Measurements from ENCODE around the gene VTCN1.
"Not testable (repeated sequence)": the region's sequence is repeated elsewhere in the genome, so short reads cannot be mapped to it uniquely, and the experiment has no call there.

VTCN1 gene

GRCh38 chr1:117121589-117122329, 89.0 kb downstream of the VTCN1 start, which contains the start of gene TRIM45:
TSS of gene TRIM45 (minus strand) at chr1:117121749. CDS start at chr1:117121201, 548 bp downstream.
- peak; percentile 96 for DNase-seq
- peak; percentile 92 for TF ChIP-seq CTCF (IDR thresholded peaks at IDR 0.05; ENCODE audit: low read depth, low read length, missing control alignments)
- in situ Hi-C loops (cut with HindIII; ENCODE audit: low pct_ligation_motif_present, low sequenced_read_pairs): loop anchor here (25.0 kb wide), 1 partner anchor 166 kb away; no protein-coding TSS in a partner anchor
- H3K36me3 ChIP-seq (replicated peaks): no peaks in the 10 kb centered on the region
- no peaks in the 10 kb centered on the region for H3K27me3 ChIP-seq (replicated peaks)
- H3K27ac ChIP-seq: peak within 1 kb of the TSS; percentile 95
- peak within 1 kb of the TSS; percentile 89 for H3K4me3 ChIP-seq (ENCODE audit: low read depth, low read length)

GRCh38 chr1:117120774-117121588, 89.7 kb downstream of the VTCN1 start:
- TF ChIP-seq CTCF (IDR thresholded peaks at IDR 0.05; ENCODE audit: low read depth, low read length, missing control alignments): no peak
- Histone ChIP-seq H3K4me3 (ENCODE audit: low read depth, low read length) (peak overlapping the region; percentile 89), H3K27me3 (replicated peaks) (no peaks in the 10 kb centered on the region), H3K36me3 (replicated peaks) (no peaks in the 10 kb centered on the region), H3K27ac (peak overlapping the region; percentile 95)
- in situ Hi-C loops (cut with HindIII; ENCODE audit: low pct_ligation_motif_present, low sequenced_read_pairs): loop anchor here (25.0 kb wide), 1 partner anchor 166 kb away; no protein-coding TSS in a partner anchor
- DNase-seq: no peak

- not testable (repeated sequence) for H3K27me3 ChIP-seq (replicated peaks); DNase-seq; H3K4me3 ChIP-seq (ENCODE audit: low read depth, low read length); H3K36me3 ChIP-seq (replicated peaks); H3K27ac ChIP-seq
- in situ Hi-C loops (cut with HindIII; ENCODE audit: low pct_ligation_motif_present, low sequenced_read_pairs): loop anchor here (25.0 kb wide), 1 partner anchor 168 kb away; no protein-coding TSS in a partner anchor
These were observed 91.6 kb downstream of the VTCN1 start for GRCh38 chr1:117119144-117119543.

GRCh38 chr1:117118137-117118536, 92.6 kb downstream of the VTCN1 start:
- in situ Hi-C loops (cut with HindIII; ENCODE audit: low pct_ligation_motif_present, low sequenced_read_pairs): loop anchor here (25.0 kb wide), 1 partner anchor 169 kb away; no protein-coding TSS in a partner anchor

GRCh38 chr1:117117697-117118096, 93.0 kb downstream of the VTCN1 start:
- no peak for TF ChIP-seq CTCF (IDR thresholded peaks at IDR 0.05; ENCODE audit: low read depth, low read length, missing control alignments)
- peaks cover 5% of the 10 kb centered on the region for H3K36me3 ChIP-seq (replicated peaks)
- H3K4me3 ChIP-seq (ENCODE audit: low read depth, low read length): no peak overlapping the region
- no peak overlapping the region for H3K27ac ChIP-seq
- no peak for DNase-seq
- in situ Hi-C loops (cut with HindIII; ENCODE audit: low pct_ligation_motif_present, low sequenced_read_pairs): loop anchor here (25.0 kb wide), 1 partner anchor 170 kb away; no protein-coding TSS in a partner anchor
- H3K27me3 ChIP-seq (replicated peaks): no peaks in the 10 kb centered on the region

More at GRCh38 chr1:117118137-117118536, 92.6 kb downstream of the VTCN1 start:
- H3K4me3 ChIP-seq (ENCODE audit: low read depth, low read length): no peak overlapping the region
- TF ChIP-seq CTCF (IDR thresholded peaks at IDR 0.05; ENCODE audit: low read depth, low read length, missing control alignments): no peak
- H3K36me3 ChIP-seq (replicated peaks): peaks cover 5% of the 10 kb centered on the region
- DNase-seq: no peak
- H3K27ac ChIP-seq: no peak overlapping the region
- no peaks in the 10 kb centered on the region for H3K27me3 ChIP-seq (replicated peaks)

GRCh38 chr1:117116784-117117130, 94.0 kb downstream of the VTCN1 start:
- in situ Hi-C loops (cut with HindIII; ENCODE audit: low pct_ligation_motif_present, low sequenced_read_pairs): loop anchor here (25.0 kb wide), 1 partner anchor 171 kb away; no protein-coding TSS in a partner anchor
- no peak for TF ChIP-seq CTCF (IDR thresholded peaks at IDR 0.05; ENCODE audit: low read depth, low read length, missing control alignments)
- H3K36me3 ChIP-seq (replicated peaks): peaks cover 5% of the 10 kb centered on the region
- H3K27ac ChIP-seq: no peak overlapping the region
- no peaks in the 10 kb centered on the region for H3K27me3 ChIP-seq (replicated peaks)
- H3K4me3 ChIP-seq (ENCODE audit: low read depth, low read length): no peak overlapping the region
- DNase-seq: no peak
